Thoracic aorta (tissue), 2 donors: ENCODE measurements around the gene XKR3. TPM values are rescaled to one million over a fixed set of nuclear protein-coding genes. Genes with fewer than 3 reads are reported as not detected.

Experiments used
- total RNA-seq, 2 donors: library from RNA; depleted of rRNA; stranded (reverse); fragments of >200 nt; gene quantifications; one replicate each; pipeline versions ENCODE4 v1.1.0 to v1.2.3, GENCODE V29; 2016

XKR3 gene
- total RNA-seq, 2 donors from 2014 or later, result not detected

Other genes starting within 250 kb of the XKR3 start
- gene CCT8L2, start 232.6 kb downstream of the XKR3 start, total RNA-seq, result not detected
- not detected for gene GAB4, start 182.8 kb upstream of the XKR3 start, total RNA-seq